ENCODE data around the gene TYR. TPM values are rescaled to one million over a fixed set of nuclear protein-coding genes. Genes with fewer than 3 reads are reported as not detected.
"Not testable (repeated sequence)": the region's sequence is repeated elsewhere in the genome, so short reads cannot be mapped to it uniquely, and the experiment has no call there.

TYR gene
- total RNA-seq, 1 donor from 2014 or later = not detected

DNA sequence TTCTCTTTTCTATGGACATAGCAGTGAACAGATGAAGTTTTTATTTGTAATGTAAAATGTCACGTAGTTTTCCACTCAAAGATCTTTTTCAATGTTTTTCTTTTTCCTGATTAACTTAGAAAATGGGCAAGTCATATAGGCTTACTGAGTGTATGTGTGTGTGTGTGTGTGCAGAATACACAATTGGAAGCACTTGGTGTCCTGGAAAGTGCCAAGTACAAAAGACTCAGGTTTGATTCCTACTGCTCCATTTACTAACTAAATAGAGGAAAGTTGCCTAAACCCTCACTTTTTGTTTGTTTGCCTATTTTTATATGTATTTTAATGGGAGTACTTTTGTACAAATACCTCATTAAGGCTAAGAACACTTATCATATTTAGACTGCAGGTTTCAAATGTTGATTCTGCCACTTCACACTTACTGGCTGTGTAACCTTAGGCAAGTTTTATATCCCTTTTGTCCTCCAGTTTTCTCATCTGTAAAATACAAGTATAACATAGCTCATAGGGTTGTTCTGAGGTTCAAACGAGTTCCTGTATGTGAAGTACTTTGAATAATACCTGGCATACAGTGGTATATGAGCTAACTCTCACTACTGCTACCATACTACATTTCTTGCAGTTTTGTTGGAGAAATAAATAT lies 90.1 kb downstream of the TYR start:
- no peak for ATAC-seq

DNA sequence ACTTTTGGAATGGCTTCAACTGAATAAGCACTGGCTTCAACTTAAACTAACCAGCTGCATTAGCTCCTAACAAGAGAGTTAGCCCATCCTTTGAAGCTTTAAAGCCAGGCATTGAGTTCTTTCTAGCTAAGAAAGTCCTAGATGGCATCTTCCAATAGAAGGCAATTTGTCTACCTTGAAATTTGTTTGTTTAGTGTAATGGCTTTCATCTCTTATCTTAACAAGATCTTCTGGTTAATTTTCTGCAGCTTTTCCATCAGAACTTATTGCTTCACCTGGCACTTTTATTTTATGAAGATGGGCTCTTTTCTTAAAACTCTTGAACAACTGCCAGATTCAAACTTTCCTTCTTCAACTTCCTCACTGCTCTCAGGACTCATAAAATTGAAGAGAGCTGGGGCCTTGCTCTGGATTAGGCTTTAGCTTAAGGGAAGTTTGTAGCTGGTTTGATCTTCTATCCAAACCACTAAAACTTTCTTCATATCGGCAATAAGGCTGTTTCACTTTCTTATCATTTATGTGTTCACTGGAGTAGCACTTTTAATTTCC lies 94.9 kb downstream of the TYR start:
- DNase-seq (ENCODE audit: low spot score); ATAC-seq: not testable (repeated sequence)

More for the DNA sequence above, 90.1 kb downstream of the TYR start:
- no peak for DNase-seq (ENCODE audit: low spot score)

DNA sequence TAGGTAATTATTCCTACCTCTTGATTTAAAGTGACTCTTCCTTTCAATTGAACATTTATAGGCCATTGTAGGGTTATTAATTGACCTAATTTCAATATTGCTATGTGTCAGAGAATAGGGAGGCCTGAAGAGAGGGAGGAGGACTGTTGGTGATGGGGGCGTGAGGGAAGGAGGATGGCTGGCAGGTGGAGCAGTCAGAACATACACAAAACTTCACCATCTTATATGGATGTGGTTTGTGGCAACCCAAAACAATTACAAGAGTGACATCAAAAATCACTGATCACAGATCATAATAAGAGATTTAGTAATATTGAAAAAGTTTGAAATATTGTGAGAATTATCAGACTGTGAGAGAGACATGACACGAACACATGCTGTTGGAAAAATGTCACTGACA lies 95.5 kb downstream of the TYR start:
- not testable (repeated sequence) for DNase-seq (ENCODE audit: low spot score); ATAC-seq

DNA sequence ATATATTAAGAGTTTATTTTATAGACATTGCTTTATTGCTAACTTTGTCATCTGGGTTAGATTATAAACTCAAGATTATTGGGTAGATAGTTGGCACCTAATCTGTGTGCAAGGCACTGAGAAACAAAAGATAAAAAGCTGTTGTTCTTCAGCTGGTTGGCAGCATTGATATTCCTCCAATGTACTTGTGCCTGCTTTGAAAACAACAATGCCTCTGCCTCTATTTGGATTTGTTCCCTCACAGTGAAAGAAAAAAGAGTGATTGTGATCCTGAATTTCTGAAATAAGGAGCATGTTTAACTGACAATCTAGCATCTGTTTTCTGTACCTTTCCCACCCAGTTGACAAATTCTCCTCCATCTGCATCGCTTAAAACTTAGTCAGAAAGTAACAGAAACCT lies 98.3 kb downstream of the TYR start:
- DNase-seq (ENCODE audit: low spot score) (no peak), ATAC-seq (no peak)

DNA sequence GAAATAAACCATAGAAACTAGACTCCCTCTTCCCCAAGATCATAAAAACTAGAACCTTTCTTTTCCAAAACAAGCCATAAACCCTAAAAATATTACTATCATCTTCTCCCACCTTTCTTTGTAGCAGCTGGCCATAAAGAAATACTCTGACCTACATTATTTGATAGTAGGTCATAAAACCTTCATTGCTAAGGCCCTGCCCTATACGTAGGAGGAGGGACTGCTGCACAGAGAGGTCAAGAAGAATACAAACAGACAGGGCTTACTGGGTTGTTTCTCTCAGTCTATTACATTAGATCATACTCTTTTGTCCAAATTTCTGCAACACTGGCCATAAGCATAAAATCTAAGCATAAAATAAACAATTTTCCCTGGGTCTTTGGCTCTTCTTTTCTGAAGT lies 101.5 kb downstream of the TYR start:
- no peak for DNase-seq (ENCODE audit: low spot score)
- ATAC-seq = no peak

DNA sequence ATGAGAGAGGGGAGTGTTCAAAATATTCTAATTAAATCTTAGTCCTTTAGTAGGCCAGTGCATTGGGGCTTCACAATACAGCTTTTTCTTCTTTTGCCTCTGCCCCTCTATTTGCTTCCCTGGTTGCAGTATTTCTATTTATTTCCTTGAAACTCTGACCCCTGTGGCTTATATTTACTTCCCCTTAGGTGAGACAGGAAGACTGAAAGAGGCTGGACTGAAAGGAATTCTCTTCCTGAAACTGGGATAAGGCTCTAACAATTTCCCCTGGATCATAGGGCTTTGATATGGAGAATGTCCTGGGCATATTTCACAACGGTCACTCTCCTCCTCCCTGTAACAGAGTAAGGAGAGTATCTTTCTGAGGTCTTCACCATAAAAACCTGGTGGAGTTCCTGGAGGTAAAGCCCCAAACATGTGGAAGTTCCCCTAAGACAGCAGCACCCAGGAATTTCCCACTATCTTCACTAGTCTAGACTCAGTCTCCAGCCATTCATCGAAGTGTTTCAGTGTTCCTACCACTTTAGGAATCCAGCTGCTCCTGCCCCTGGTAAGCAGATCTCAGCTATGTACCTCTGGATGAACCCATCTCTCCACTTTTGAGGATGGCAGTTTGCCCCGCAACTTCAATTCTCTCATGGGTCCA lies 103.5 kb downstream of the TYR start:
- not testable (repeated sequence) for DNase-seq (ENCODE audit: low spot score); ATAC-seq

DNA sequence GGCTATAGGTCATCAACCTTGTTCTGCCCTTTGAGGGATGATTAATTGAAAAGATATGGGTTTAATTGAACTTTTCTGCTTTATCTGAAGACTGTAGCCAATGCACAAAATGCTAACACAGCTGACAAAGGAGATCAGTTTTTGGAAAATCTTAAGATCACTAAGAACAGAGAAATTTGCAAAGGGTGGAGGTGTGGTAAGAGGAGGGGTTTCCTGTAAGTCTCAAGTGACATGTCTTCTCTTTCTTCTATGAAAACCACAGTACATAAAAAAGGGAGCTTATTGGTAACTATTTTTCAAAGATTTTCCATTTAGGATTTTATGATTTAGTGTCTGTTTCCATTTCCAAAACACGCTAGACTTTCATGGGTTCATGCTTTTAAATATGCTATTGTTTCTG lies 108.9 kb downstream of the TYR start:
- DNase-seq (ENCODE audit: low spot score) = not testable (repeated sequence)

DNA sequence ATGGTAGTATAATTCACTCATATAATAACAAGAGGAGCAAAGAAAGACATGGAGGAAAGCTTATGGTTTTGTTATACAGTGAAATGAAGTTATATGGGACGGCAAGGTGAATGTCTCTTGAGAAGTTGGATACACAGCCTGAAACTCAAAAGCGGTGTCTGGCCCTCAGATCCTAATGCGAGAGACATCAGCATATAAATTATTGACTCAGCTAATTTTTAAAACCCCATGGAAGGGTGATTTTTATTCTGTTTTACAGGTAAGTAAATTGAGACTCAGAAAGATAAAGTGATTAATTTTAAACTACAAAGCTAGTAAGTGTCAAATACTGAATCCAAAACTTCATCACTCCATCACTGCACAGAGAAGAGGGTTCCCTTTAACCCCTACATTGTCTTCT lies 110.3 kb downstream of the TYR start:
- not testable (repeated sequence) for DNase-seq (ENCODE audit: low spot score); ATAC-seq

More for the DNA sequence above, 108.9 kb downstream of the TYR start:
- ATAC-seq = not testable (repeated sequence)

DNA sequence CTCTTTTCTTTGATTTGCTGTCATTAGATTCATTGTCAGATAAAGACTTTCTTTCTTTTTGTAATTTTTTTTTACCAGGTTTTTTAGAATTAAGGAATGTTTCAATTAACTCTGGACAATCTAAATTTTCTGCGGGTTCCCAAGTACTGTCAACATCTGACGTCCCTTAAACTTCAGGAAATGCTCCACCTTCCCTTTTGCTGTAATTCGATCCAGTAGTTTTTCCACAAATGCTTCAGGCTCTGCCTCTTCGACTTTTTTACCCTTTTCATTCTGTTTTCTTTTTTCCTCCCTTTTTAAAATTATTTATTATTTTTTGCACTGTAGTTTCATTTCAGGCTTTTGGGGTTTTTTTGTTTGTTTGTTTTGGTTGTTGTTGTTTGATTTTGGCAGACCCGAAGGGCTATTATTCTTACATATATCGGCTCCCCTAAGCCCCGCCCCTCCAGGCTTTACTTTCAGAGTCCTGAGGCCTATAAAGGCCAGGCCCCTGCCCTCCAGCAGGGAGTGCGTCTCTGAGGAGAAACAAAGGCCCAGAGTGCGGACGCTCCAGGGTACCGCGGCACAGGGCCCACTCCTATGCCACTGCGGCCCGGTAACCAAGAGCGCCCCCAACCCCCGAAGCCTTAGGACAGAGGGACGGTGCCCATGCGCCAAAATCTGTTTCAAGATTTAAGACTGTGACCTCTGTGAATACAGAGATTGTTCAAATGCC lies 116.4 kb downstream of the TYR start:
- DNase-seq (ENCODE audit: low spot score) (no peak), ATAC-seq (no peak)

DNA sequence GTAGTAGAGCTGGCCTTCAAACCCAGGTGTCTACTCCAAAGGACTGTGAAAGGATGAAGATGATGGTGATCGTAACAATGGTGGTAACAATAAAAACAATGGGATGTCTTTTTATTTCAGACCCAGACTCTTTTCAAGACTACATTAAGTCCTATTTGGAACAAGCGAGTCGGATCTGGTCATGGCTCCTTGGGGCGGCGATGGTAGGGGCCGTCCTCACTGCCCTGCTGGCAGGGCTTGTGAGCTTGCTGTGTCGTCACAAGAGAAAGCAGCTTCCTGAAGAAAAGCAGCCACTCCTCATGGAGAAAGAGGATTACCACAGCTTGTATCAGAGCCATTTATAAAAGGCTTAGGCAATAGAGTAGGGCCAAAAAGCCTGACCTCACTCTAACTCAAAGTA lies 117.3 kb downstream of the TYR start:
- DNase-seq (ENCODE audit: low spot score); ATAC-seq: not testable (repeated sequence)

DNA sequence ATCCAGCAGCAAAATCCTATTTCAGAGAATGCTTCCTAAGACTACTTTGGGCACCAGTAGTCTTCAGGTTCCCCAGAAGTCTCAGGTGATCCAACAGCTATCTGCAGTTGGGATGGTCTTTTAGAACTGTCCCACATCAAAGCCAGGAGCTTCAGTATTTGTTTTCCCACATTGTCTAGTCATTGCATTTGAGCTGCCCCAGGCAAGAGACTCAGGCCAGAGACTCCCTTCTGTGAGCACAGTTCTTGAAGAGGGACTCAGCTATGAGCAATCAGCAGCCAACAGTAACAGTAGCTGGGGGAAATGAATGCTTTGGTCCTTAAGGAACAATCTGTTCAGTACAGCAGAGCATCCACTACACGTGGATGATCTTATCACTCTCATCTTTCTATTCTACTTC lies 125.4 kb downstream of the TYR start:
- DNase-seq (ENCODE audit: low spot score); ATAC-seq: not testable (repeated sequence)

DNA sequence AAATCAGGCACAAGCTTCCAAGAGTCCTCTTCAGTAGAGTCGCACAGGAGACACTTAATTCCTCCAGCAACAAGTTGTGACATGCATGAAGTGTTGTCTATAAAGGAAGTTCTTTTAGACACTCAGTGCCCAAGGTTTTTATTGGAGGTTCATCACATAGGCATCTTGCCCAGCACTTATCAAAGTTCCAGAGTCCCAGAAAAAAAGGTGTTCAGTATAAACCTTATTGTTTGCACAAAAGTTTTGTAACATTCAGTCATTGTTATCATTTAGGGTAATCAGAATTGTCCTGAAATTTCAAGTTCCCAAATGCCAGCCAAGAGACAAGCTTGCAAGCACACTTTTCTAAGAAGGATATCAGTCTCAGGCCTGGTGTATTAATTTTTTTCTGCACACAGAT lies 130.6 kb downstream of the TYR start:
- not testable (repeated sequence) for ATAC-seq

DNA sequence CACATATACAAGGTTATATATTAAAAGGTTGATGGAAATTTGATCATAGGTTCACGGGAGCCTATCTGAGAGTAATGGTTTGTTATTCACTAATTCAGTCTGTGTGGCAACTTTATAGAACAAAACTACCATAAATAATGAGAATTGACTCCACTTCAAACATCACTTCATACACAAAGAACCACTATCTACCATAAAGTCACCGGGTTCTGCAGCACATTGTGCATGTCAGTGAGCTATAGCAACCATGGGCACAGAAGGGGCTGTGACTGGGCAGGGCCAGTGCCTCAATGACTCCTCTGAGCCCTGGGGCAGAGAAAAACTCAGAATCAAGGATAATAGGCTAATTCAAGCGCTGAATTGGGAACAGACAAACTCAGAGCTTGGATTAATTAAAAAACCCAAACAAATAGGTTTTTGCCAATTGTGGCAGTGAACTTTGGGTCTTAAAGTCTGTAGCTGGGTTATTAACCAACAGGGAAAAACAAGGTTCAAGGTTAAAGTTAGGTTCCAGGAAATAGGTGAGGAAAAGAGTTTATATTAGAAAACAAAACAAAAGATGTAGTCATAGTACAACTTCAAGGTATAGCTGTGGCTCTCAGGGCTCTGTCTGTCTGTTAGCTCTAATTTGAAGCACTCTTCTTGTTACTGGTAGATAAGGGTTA lies 131.8 kb downstream of the TYR start:
- DNase-seq (ENCODE audit: low spot score) = not testable (repeated sequence)
- peak; percentile 42 for ATAC-seq

More for the DNA sequence above, 130.6 kb downstream of the TYR start:
- DNase-seq (ENCODE audit: low spot score) = not testable (repeated sequence)

DNA sequence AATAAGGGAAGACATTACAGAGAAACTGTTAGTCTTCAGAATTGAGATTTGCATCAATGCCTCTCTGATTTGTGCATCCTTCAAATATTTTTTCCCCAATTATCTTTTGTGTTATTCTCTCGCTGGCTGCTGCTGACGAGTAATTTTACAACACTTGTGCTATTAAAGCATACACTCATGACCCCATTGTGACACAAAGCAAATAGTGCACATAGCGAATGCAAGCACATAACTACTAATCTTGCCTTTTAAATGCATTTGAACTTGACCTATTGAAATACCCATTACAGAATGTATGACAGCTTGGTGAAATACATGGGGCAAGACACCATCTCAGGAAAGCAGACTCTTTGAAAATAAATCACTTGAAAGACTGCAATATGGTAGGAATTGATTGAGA lies 132.9 kb downstream of the TYR start:
- DNase-seq (ENCODE audit: low spot score); ATAC-seq: not testable (repeated sequence)

DNA sequence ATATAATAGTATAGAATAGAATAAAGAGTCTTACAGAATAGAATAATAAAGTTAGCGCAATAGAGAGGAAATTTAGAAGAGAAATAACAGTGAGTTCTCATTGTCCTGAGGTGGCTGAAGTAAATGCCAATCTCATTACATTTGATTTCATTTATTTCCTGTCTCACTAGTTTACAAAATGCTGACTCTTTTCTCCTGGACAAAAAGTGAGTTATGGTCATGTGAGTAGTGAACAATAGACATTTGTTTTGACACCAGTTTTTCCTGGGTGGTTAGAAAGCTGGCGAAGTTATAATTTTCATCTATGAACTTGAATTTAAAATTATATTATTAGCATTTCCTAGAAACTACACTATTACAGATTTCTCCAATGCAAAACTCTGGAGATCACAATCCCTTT lies 143.7 kb downstream of the TYR start:
- DNase-seq (ENCODE audit: low spot score) = no peak
- ATAC-seq = no peak

DNA sequence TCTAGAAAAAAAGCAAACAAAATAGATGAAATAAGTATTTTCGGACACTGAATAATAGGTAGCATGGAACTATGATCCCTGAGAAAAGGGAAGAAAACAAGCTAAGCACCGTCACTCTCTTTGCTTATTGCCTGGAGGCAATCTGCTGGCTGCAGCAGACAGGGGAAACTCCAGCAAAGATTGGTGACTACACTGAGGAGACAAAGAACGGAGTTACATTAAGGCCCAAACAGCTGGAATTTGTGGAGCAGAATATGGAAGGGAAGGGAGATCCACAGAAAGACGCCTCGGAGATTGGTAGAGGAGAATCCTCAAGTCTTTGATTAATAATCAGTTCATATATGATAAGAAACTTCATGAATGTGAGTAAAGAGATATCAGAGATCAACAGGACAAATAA lies 150.2 kb downstream of the TYR start:
- DNase-seq (ENCODE audit: low spot score) (no peak), ATAC-seq (no peak)

DNA sequence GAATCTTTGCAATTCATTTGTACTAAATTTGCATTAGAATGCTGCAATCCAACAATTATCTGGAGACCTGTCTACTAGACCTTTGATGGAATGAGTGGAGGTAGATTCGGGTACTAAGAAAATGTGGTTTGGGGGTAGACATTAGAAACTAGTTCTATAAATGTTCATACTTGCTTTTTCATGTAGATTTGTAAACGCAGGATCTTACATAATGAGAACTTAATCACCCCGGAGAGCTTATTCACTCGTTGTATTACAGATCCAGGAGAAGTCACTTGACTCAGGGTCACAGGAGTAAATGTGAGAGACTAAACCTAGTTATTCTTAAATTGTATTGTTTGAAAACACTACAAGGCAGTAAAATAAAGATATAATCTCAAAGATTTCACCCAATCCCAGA lies 154.3 kb downstream of the TYR start:
- ATAC-seq; DNase-seq (ENCODE audit: low spot score): not testable (repeated sequence)

DNA sequence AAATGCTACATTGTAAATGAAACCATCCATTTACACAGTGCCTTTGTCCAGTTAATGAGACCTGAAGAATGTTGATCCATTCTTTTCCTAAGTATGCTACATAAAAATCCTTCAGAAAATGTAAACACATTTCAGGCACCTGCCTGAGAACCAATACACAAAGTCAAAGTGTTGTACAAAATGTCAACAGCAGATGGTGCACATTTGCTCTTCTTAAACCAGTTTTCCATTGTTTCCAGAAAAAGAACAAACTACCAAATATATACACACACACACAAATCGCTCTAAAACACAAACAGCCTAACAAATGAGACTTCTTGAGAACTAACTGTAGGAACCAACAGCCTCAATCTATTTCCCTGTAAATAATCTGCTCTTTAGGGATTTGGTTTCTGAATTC lies 156.0 kb downstream of the TYR start:
- not testable (repeated sequence) for DNase-seq (ENCODE audit: low spot score)
- peak; percentile 93 for ATAC-seq

DNA sequence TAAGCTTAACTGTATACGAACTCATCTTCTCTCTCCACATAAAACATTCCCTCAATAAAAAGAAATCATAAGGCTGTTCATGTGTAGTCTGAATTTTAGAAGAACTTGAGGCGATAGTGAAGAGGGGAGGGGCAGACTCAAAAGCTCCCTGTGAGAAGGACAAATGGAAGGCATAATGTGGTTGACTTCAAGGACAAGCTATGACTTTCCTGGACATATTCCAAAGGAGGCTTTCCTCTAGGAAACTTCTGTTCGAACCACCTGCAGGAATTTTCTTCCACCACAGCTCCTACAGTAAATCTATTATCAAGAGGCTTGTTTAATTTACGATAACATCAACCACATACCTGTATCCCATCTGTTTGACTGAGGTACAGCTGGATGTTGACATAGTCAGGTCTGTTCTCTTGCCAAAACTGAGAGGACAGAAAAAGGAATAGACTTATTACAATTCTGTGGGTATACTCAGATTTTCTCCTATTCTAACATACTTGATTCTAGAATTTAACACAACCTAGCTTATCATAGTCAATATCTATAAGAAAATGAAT lies 159.5 kb downstream of the TYR start:
- not testable (repeated sequence) for DNase-seq (ENCODE audit: low spot score)
- peak; percentile 63 for ATAC-seq

DNA sequence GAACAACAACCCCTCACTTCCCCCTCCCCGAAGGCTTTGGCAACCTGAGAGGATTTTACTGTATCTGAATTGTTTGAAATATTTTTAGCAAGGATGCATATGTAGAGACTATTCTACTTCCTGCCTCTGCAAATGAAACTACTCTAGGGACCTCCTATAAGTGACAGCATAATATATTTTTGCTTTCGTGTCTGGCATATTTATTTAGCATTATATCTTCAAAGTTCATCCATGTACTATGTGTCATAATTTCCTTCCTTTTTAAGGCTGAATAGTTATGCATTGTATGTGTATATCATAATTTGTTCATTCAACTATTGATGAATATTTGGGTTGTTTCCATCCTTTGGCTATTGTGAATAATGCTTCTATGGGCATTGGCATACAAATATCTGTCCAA lies 160.4 kb downstream of the TYR start:
- ATAC-seq = not testable (repeated sequence)

DNA sequence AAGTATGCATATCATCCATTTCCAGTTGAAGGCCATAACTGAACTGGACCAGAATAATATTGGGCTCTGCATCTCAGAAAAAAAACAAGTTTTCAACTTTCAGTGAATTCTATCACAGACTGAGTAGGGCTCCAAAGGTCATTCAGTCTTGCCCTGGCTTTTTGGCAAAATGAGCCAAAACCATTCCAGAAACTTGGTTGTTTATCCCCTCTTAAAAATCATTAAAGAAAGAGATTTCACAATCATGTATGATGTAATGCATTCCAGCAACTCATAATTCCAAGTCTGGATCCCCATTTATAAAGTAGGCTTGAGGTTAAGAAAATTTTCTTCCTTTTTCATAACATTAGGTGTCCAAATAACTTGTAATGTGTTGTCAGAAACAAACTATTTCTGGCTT lies 162.8 kb downstream of the TYR start:
- not testable (repeated sequence) for DNase-seq (ENCODE audit: low spot score)
- peak; percentile 83 for ATAC-seq

More for the DNA sequence above, 160.4 kb downstream of the TYR start:
- not testable (repeated sequence) for DNase-seq (ENCODE audit: low spot score)

All from left lobe of liver (tissue), 2 donors.